K562 (cell line): ENCODE measurements around the gene KYAT1. TPM values are rescaled to one million over a fixed set of nuclear protein-coding genes. Genes with fewer than 3 reads are reported as not detected.

Source experiments
- HIVEP1 ChIP-seq: fragments of 250-450 bp; sonication (Bioruptor Pico); IDR thresholded peaks from 2 replicates; pipeline ENCODE4 v1.4.0; 2020; ENCODE audit warnings: mild to moderate bottlenecking
- IRF2 ChIP-seq: sonication (generic); formaldehyde crosslinking; IDR thresholded peaks from 2 replicates; pipeline ENCODE4 v1.8.1; 2022; ENCODE audit warnings: mild to moderate bottlenecking, missing genetic modification reagents
- KLF6 ChIP-seq: fragments of 250-450 bp; sonication (Bioruptor Pico); IDR thresholded peaks from 2 replicates; pipeline ENCODE4 v1.4.0; 2020; ENCODE audit warnings: mild to moderate bottlenecking, moderate library complexity, borderline replicate concordance
- SIX5 ChIP-seq, 2 experiments: IDR thresholded peaks; 2 replicates each; pipeline ENCODE4 v1.6.1; 2011; ENCODE audit warnings: low read length in 2 of 2, borderline replicate concordance in 1 of 2, low read depth in 1 of 2, mild to moderate bottlenecking in 1 of 2, moderate library complexity in 1 of 2; ENCODE audit not compliant: insufficient read depth in 1 of 2
- ZNF589 ChIP-seq: fragments of 200-800 bp; sonication (Bioruptor generic); IDR thresholded peaks from 2 replicates; pipeline ENCODE4 v1.6.1; 2016; ENCODE audit warnings: low read depth, missing genetic modification characterization, missing compliant biosample characterization
- ZNF780A ChIP-seq: fragments of 250-450 bp; sonication (Bioruptor Pico); IDR thresholded peaks from 2 replicates; pipeline ENCODE4 v1.5.0; 2021; ENCODE audit warnings: mild to moderate bottlenecking
- polyA plus RNA-seq, 8 experiments: library from polyadenylated mRNA; depleted of rRNA in 4 of 8; stranded (reverse) in 5 of 8; unstranded in 3 of 8; fragments of >200 nt; fragmentation: Nextera tagmentation in 2 of 8; fragmentation: Illumina TruSeq in 1 of 8; extraction: Ambion mirVana in 2 of 8; extraction: Trizol in 1 of 8; gene quantifications; 2 replicates each; pipeline versions ENCODE4 v1.2.1 to v1.2.3, GENCODE V29; 2011 to 2014; ENCODE audit warnings: inconsistent platforms in 1 of 8, missing spikeins in 1 of 8
- total RNA-seq, 7 experiments: library from RNA; depleted of rRNA in 6 of 7; stranded (reverse); fragments of >200 nt in 6 of 7; fragmentation: Illumina TruSeq in 2 of 7; extraction: Trizol in 2 of 7; gene quantifications; 2 replicates each; pipeline versions ENCODE4 v1.2.1 to v1.2.3, GENCODE V29; 2011 to 2021; ENCODE audit warnings: low replicate concordance in 1 of 7
- TF ChIP-seq, protein P1 (sequence below): IDR thresholded peaks from 2 replicates; pipeline ENCODE4 v1.6.1; 2011; ENCODE audit warnings: borderline replicate concordance, low read depth, mild to moderate bottlenecking, moderate library complexity, low read length; ENCODE audit not compliant: insufficient read depth, poor library complexity, severe bottlenecking
- TF ChIP-seq, protein P2 (sequence below), 3 experiments: fragments of 200-800 bp in 1 of 3; sonication (Bioruptor generic) in 1 of 3; sonication (generic) in 1 of 3; formaldehyde crosslinking in 1 of 3; IDR thresholded peaks; 2 replicates each; pipeline versions ENCODE4 v1.6.1 to v1.8.0; 2016 to 2022; ENCODE audit warnings: mild to moderate bottlenecking in 2 of 3, missing compliant biosample characterization in 2 of 3, missing genetic modification characterization in 2 of 3, missing genetic modification reagents in 1 of 3
- TF ChIP-seq, protein P3 (sequence below): fragments of 250-450 bp; sonication (Bioruptor Pico); IDR thresholded peaks from 2 replicates; pipeline ENCODE4 v1.5.0; 2020; ENCODE audit warnings: mild to moderate bottlenecking
- TF ChIP-seq, protein P4 (sequence below): fragments of 450-650 bp; conservative IDR thresholded peaks from 2 replicates; pipeline ENCODE4 v1.6.1; 2016; ENCODE audit warnings: missing genetic modification characterization, low read depth, mild to moderate bottlenecking, missing compliant biosample characterization, moderate library complexity

Gene KYAT1
- total and polyA plus RNA-seq, 9 of the 15 experiments (the other 6 are each of a cell fraction or from before 2014, with no cell fraction given), result 6.4 to 16.8 (median 11.1) TPM

DNA sequence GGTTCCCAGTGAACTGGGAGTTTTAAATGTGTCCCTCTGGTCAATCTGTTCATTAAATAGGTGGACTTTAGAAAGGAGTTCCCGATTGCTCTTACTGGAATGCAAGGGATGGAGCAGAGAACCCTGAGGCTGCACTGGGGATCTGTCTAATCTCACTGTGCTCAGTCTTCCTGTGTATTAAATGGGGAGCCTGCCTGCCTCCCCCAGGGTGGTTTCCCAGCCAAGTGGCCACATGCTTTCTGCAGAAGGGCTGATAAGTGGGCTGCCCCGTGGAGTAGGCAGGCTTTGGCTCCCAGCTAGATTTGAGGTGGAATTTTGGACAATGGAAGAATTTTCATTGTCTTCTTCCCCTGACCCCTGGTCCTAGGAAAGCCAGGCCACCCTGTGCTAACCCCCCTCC, 25.0 kb upstream of the KYAT1 start (continued):
- TF ChIP-seq, protein P1, sequence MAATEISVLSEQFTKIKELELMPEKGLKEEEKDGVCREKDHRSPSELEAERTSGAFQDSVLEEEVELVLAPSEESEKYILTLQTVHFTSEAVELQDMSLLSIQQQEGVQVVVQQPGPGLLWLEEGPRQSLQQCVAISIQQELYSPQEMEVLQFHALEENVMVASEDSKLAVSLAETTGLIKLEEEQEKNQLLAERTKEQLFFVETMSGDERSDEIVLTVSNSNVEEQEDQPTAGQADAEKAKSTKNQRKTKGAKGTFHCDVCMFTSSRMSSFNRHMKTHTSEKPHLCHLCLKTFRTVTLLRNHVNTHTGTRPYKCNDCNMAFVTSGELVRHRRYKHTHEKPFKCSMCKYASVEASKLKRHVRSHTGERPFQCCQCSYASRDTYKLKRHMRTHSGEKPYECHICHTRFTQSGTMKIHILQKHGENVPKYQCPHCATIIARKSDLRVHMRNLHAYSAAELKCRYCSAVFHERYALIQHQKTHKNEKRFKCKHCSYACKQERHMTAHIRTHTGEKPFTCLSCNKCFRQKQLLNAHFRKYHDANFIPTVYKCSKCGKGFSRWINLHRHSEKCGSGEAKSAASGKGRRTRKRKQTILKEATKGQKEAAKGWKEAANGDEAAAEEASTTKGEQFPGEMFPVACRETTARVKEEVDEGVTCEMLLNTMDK, result no peak
- TF ChIP-seq SIX5 (IDR thresholded peaks at IDR 0.05; ENCODE audit: borderline replicate concordance in 1 of 2, insufficient read depth in 1 of 2, low read depth in 1 of 2, low read length in 2 of 2), result no peak
- TF ChIP-seq, protein P2, sequence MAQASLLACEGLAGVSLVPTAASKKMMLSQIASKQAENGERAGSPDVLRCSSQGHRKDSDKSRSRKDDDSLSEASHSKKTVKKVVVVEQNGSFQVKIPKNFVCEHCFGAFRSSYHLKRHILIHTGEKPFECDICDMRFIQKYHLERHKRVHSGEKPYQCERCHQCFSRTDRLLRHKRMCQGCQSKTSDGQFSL (CRISPR knock-in tag; IDR thresholded peaks at IDR 0.05), result no peak
- TF ChIP-seq, protein P2 (tag; IDR thresholded peaks at IDR 0.05), result no peak
- TF ChIP-seq ZNF589 (CRISPR knock-in tag), result no peak
- TF ChIP-seq HIVEP1 (CRISPR knock-in tag), result no peak
- TF ChIP-seq, protein P3, sequence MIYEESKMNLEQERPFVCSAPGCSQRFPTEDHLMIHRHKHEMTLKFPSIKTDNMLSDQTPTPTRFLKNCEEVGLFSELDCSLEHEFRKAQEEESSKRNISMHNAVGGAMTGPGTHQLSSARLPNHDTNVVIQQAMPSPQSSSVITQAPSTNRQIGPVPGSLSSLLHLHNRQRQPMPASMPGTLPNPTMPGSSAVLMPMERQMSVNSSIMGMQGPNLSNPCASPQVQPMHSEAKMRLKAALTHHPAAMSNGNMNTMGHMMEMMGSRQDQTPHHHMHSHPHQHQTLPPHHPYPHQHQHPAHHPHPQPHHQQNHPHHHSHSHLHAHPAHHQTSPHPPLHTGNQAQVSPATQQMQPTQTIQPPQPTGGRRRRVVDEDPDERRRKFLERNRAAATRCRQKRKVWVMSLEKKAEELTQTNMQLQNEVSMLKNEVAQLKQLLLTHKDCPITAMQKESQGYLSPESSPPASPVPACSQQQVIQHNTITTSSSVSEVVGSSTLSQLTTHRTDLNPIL (CRISPR knock-in tag), result no peak
- no peak for TF ChIP-seq IRF2 (CRISPR knock-in tag)
- TF ChIP-seq KLF6, result no peak
- TF ChIP-seq, protein P4, sequence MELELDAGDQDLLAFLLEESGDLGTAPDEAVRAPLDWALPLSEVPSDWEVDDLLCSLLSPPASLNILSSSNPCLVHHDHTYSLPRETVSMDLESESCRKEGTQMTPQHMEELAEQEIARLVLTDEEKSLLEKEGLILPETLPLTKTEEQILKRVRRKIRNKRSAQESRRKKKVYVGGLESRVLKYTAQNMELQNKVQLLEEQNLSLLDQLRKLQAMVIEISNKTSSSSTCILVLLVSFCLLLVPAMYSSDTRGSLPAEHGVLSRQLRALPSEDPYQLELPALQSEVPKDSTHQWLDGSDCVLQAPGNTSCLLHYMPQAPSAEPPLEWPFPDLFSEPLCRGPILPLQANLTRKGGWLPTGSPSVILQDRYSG (tag), result no peak
- no peak for TF ChIP-seq ZNF780A
